Right lobe of liver (tissue), 4 donors: ENCODE measurements around the gene NKIRAS2.

Source experiments
- CTCF ChIP-seq, 4 donors: fragments of 200-600 bp in 3 of 4; fragments of 450-650 bp in 1 of 4; IDR thresholded peaks; one replicate each; pipeline versions ENCODE4 v1.5.1 to v1.8.0; 2016 to 2022; ENCODE audit warnings: antibody characterized with exemption in 4 of 4, mild to moderate bottlenecking in 2 of 4
- POLR2A ChIP-seq: fragments of 450-650 bp; IDR thresholded peaks from one replicate; pipeline ENCODE4 v1.6.1; 2017; ENCODE audit warnings: antibody characterized with exemption, mild to moderate bottlenecking
- donor health status: DM: no; HTN: no; CAD: no.
- donor health status: DM: no; HTN: no; CAD: no.
- donor health status: DM: no; HTN: yes; CAD: no.

- TF ChIP-seq CTCF (IDR thresholded peaks at IDR 0.05): no peak
- no peak for TF ChIP-seq POLR2A
These were observed 45.9 kb upstream of the NKIRAS2 start for GRCh38 chr17:41974031-41974430.
